ENCODE measurements around the gene MT2A. TPM values are rescaled to one million over a fixed set of nuclear protein-coding genes. Genes with fewer than 3 reads are reported as not detected.

MT2A gene
- total RNA-seq, 4 donors from 2014 or later, result 0.69 to 152 (median 17.4) TPM

GRCh38 chr16:56606071-56606475, 2.3 kb upstream of the MT2A start:
- Histone ChIP-seq H3K27me3 (no peaks in the 10 kb centered on the region), H3K4me1 (peaks cover 7 to 14% of the 10 kb centered on the region in 2 donors), H3K4me3 (no peak overlapping the region), H3K9me3 (no peaks in the 10 kb centered on the region), H3K27ac (peak overlapping the region; percentile 95 to 97), H3K36me3 (no peaks in the 10 kb centered on the region)
- intact Hi-C loops (cut with DNase I; ENCODE audit: low total_unique reads), result no loop called here
- TF ChIP-seq POLR2A (IDR thresholded peaks at IDR 0.05) (no peak), CTCF (IDR thresholded peaks at IDR 0.05) (no peak)
- peak; percentile 77 to 84 for DNase-seq

- H3K4me3 ChIP-seq, result no peak overlapping the region
- peak overlapping the region; percentile 95 to 97 for H3K27ac ChIP-seq
- DNase-seq, result peak in 1 of 2 donors; percentile 69
- no peaks in the 10 kb centered on the region for H3K9me3 ChIP-seq
- TF ChIP-seq CTCF (IDR thresholded peaks at IDR 0.05), result no peak
- H3K27me3 ChIP-seq, result no peaks in the 10 kb centered on the region
- H3K4me1 ChIP-seq, result peaks cover 7 to 14% of the 10 kb centered on the region in 2 donors
- H3K36me3 ChIP-seq, result no peaks in the 10 kb centered on the region
- intact Hi-C loops (cut with DNase I; ENCODE audit: low total_unique reads), result no loop called here
Measured at GRCh38 chr16:56606476-56607108, 1.8 kb upstream of the MT2A start.

GRCh38 chr16:56607109-56607618, 1.2 kb upstream of the MT2A start:
- no peaks in the 10 kb centered on the region for H3K9me3 ChIP-seq
- TF ChIP-seq CTCF (IDR thresholded peaks at IDR 0.05) (no peak), POLR2A (IDR thresholded peaks at IDR 0.05) (peak in 1 of 2 donors; percentile 9)
- H3K4me3 ChIP-seq, result no peak overlapping the region
- peak; percentile 80 to 92 for DNase-seq
- intact Hi-C loops (cut with DNase I; ENCODE audit: low total_unique reads), result no loop called here
- H3K36me3 ChIP-seq, result no peaks in the 10 kb centered on the region
- H3K27ac ChIP-seq, result peak overlapping the region; percentile 95 to 97
- peaks cover 7 to 14% of the 10 kb centered on the region in 2 donors for H3K4me1 ChIP-seq
- no peaks in the 10 kb centered on the region for H3K27me3 ChIP-seq

- intact Hi-C loops (cut with DNase I; ENCODE audit: low total_unique reads), result no loop called here
- TF ChIP-seq POLR2A (IDR thresholded peaks at IDR 0.05) (no peak), CTCF (IDR thresholded peaks at IDR 0.05) (no peak)
- no peaks in the 10 kb centered on the region for H3K36me3 ChIP-seq
- DNase-seq, result no peak
- H3K9me3 ChIP-seq, result no peaks in the 10 kb centered on the region
- H3K4me3 ChIP-seq, result peak overlapping the region in 1 of 2 donors; percentile 49
- peaks cover 7 to 14% of the 10 kb centered on the region in 2 donors for H3K4me1 ChIP-seq
- peak overlapping the region; percentile 95 to 97 for H3K27ac ChIP-seq
- no peaks in the 10 kb centered on the region for H3K27me3 ChIP-seq
Measured at GRCh38 chr16:56607675-56608042, 725 bp upstream of the MT2A start.

- intact Hi-C loops (cut with DNase I; ENCODE audit: low total_unique reads), result no loop called here
- H3K4me3 ChIP-seq, result peak overlapping the region; percentile 49 to 58
- H3K9me3 ChIP-seq, result no peaks in the 10 kb centered on the region
- H3K36me3 ChIP-seq, result no peaks in the 10 kb centered on the region
- peaks cover 7 to 14% of the 10 kb centered on the region in 2 donors for H3K4me1 ChIP-seq
- no peaks in the 10 kb centered on the region for H3K27me3 ChIP-seq
- peak overlapping the region; percentile 95 to 97 for H3K27ac ChIP-seq
- DNase-seq, result no peak
- no peak for TF ChIP-seq CTCF (IDR thresholded peaks at IDR 0.05)
- no peak for TF ChIP-seq POLR2A (IDR thresholded peaks at IDR 0.05)
Measured at GRCh38 chr16:56608876-56609462, 585 bp downstream of the MT2A start.
